ENCODE data around the gene TAOK1.
A peak's percentile ranks its signal among the peaks of the same experiment; 100 is the strongest.

TAOK1 gene

GRCh38 chr17:29587591-29587990 lies 197.4 kb downstream of the TAOK1 start:
- Mint-ChIP-seq H3K9me3 (no peaks in the 10 kb centered on the region), H3K27me3 (peaks cover 11% of the 10 kb centered on the region), H3K36me3 (ENCODE audit: low read depth) (peaks cover 25% of the 10 kb centered on the region), H3K4me3 (peak overlapping the region; percentile 86), H3K27ac (peak overlapping the region; percentile 80), H3K4me1 (ENCODE audit: low read depth) (peaks cover 87% of the 10 kb centered on the region)
- intact Hi-C loops (cut with micrococcal nuclease) = no loop called here

- Mint-ChIP-seq H3K36me3 (ENCODE audit: low read depth) (peaks cover 21% of the 10 kb centered on the region), H3K9me3 (no peaks in the 10 kb centered on the region), H3K4me3 (peak overlapping the region; percentile 86), H3K27me3 (peaks cover 14% of the 10 kb centered on the region), H3K27ac (peak overlapping the region; percentile 80), H3K4me1 (ENCODE audit: low read depth) (peaks cover 86% of the 10 kb centered on the region)
- intact Hi-C loops (cut with micrococcal nuclease) = loop anchor here (2.0 kb wide), 1 partner anchor 25 kb away; no protein-coding TSS in a partner anchor
Observed at GRCh38 chr17:29588017-29588561, 197.9 kb downstream of the TAOK1 start.

GRCh38 chr17:29588562-29589411 lies 198.6 kb downstream of the TAOK1 start:
- Mint-ChIP-seq H3K36me3 (ENCODE audit: low read depth) (peaks cover 14% of the 10 kb centered on the region), H3K4me3 (peak overlapping the region; percentile 86), H3K4me1 (ENCODE audit: low read depth) (peaks cover 83% of the 10 kb centered on the region), H3K9me3 (no peaks in the 10 kb centered on the region), H3K27me3 (peaks cover 18% of the 10 kb centered on the region), H3K27ac (peak overlapping the region; percentile 80)
- intact Hi-C loops (cut with micrococcal nuclease) = loop anchor here (2.0 kb wide), 1 partner anchor 24 kb away; no protein-coding TSS in a partner anchor

GRCh38 chr17:29589524-29590410 lies 199.6 kb downstream of the TAOK1 start, which contains the start of gene GIT1:
GIT1 (minus strand) TSS chr17:29589648; CDS start chr17:29589378, 270 bp downstream.
- Mint-ChIP-seq H3K27ac (peak within 1 kb of the TSS; percentile 80), H3K4me3 (peak within 1 kb of the TSS; percentile 86), H3K4me1 (ENCODE audit: low read depth) (peaks cover 80% of the 10 kb centered on the region), H3K27me3 (peaks cover 28% of the 10 kb centered on the region), H3K36me3 (ENCODE audit: low read depth) (peaks cover 10% of the 10 kb centered on the region), H3K9me3 (no peaks in the 10 kb centered on the region)
- intact Hi-C loops (cut with micrococcal nuclease) = loop anchor here (2.0 kb wide), 1 partner anchor 23 kb away; no protein-coding TSS in a partner anchor

GRCh38 chr17:29590411-29591145 lies 200.4 kb downstream of the TAOK1 start:
- peaks cover 36% of the 10 kb centered on the region for H3K27me3 Mint-ChIP-seq
- intact Hi-C loops (cut with micrococcal nuclease) = no loop called here
- H3K4me3 Mint-ChIP-seq = peak overlapping the region; percentile 73
- H3K27ac Mint-ChIP-seq = peak overlapping the region; percentile 71
- peaks cover 10% of the 10 kb centered on the region for H3K36me3 Mint-ChIP-seq (ENCODE audit: low read depth)
- H3K4me1 Mint-ChIP-seq (ENCODE audit: low read depth) = peaks cover 72% of the 10 kb centered on the region
- H3K9me3 Mint-ChIP-seq = no peaks in the 10 kb centered on the region

- Mint-ChIP-seq H3K9me3 (no peaks in the 10 kb centered on the region), H3K4me3 (peak overlapping the region; percentile 51), H3K27ac (peak overlapping the region; percentile 71), H3K27me3 (peaks cover 39% of the 10 kb centered on the region), H3K4me1 (ENCODE audit: low read depth) (peaks cover 71% of the 10 kb centered on the region), H3K36me3 (ENCODE audit: low read depth) (peaks cover 10% of the 10 kb centered on the region)
- intact Hi-C loops (cut with micrococcal nuclease) = no loop called here
Observed at GRCh38 chr17:29591146-29591736, 201.1 kb downstream of the TAOK1 start.

- no peaks in the 10 kb centered on the region for H3K9me3 Mint-ChIP-seq
- H3K4me3 Mint-ChIP-seq = peak overlapping the region; percentile 73
- peak overlapping the region; percentile 71 for H3K27ac Mint-ChIP-seq
- H3K36me3 Mint-ChIP-seq (ENCODE audit: low read depth) = peaks cover 10% of the 10 kb centered on the region
- peaks cover 72% of the 10 kb centered on the region for H3K4me1 Mint-ChIP-seq (ENCODE audit: low read depth)
- H3K27me3 Mint-ChIP-seq = peaks cover 39% of the 10 kb centered on the region
- intact Hi-C loops (cut with micrococcal nuclease) = loop anchor here (1.0 kb wide), 1 partner anchor 12 kb away; no protein-coding TSS in a partner anchor
Observed at GRCh38 chr17:29591737-29592608, 201.8 kb downstream of the TAOK1 start.

GRCh38 chr17:29592850-29593551 lies 202.8 kb downstream of the TAOK1 start, which contains the start of gene ANKRD13B:
ANKRD13B (plus strand) TSS chr17:29593132; CDS start chr17:29593622, 490 bp downstream.
- intact Hi-C loops (cut with micrococcal nuclease) = loop anchor here (1.0 kb wide), 1 partner anchor 13 kb away; no protein-coding TSS in a partner anchor
- Mint-ChIP-seq H3K9me3 (no peaks in the 10 kb centered on the region), H3K4me1 (ENCODE audit: low read depth) (peaks cover 61% of the 10 kb centered on the region), H3K4me3 (peak within 1 kb of the TSS; percentile 73), H3K27ac (peak within 1 kb of the TSS; percentile 71), H3K36me3 (ENCODE audit: low read depth) (peaks cover 9% of the 10 kb centered on the region), H3K27me3 (peaks cover 39% of the 10 kb centered on the region)

- Mint-ChIP-seq H3K9me3 (no peaks in the 10 kb centered on the region), H3K4me3 (peak overlapping the region; percentile 63), H3K27me3 (peaks cover 40% of the 10 kb centered on the region), H3K4me1 (ENCODE audit: low read depth) (peaks cover 57% of the 10 kb centered on the region), H3K36me3 (ENCODE audit: low read depth) (peaks cover under 1% of the 10 kb centered on the region), H3K27ac (no peak overlapping the region)
- intact Hi-C loops (cut with micrococcal nuclease) = no loop called here
Observed at GRCh38 chr17:29593591-29594518, 203.7 kb downstream of the TAOK1 start.

GRCh38 chr17:29594519-29595090 lies 204.4 kb downstream of the TAOK1 start:
- Mint-ChIP-seq H3K4me1 (ENCODE audit: low read depth) (peaks cover 56% of the 10 kb centered on the region), H3K4me3 (no peak overlapping the region), H3K27ac (no peak overlapping the region), H3K27me3 (peaks cover 46% of the 10 kb centered on the region), H3K36me3 (ENCODE audit: low read depth) (no peaks in the 10 kb centered on the region), H3K9me3 (no peaks in the 10 kb centered on the region)
- intact Hi-C loops (cut with micrococcal nuclease) = no loop called here

Data from dendritic cell treated with granulocyte-macrophage colony-stimulating factor and Interleukin-4, amounts not matched to agents 40 ng/mL and 50 ng/mL, for 4 days (primary cell).